IMR-90 (cell line): ENCODE data around the gene ANKS3. TPM values are rescaled to one million over a fixed set of nuclear protein-coding genes. Genes with fewer than 3 reads are reported as not detected.

Source experiments
- ATAC-seq: fragments of 200-7000 bp; cut with Tn5 transposase; 2 replicates; pipeline ENCODE4 v1.9.1; 2020; ENCODE audit warnings: low read depth, mild to moderate bottlenecking, moderate library complexity
- BruUV-seq: library from RNA; stranded (reverse); fragments of 400-500 nt; replicated peaks from 2 replicates; lab custom pipeline; 2021; lab: Mats Ljungman, UMichigan
- CTCF ChIA-PET: fragments of 300-600 bp; formaldehyde crosslinking; extraction: SDS; loops from one replicate; lab custom pipeline; 2021; ENCODE audit warnings: antibody characterized with exemption; lab: Yijun Ruan, JAX
- POLR2A ChIA-PET: fragments of 300-600 bp; sonication (Branson Sonifier 250); formaldehyde crosslinking; loops from one replicate; lab custom pipeline; 2022; ENCODE audit warnings: antibody characterized with exemption; ENCODE audit not compliant: unreplicated experiment; lab: Charles Lee
- DNase-seq: peaks from one replicate; pipeline ENCODE4 v3.0.0; 2013
- H2AFZ ChIP-seq: replicated peaks from 2 replicates; pipeline ENCODE3; 2013; ENCODE audit warnings: low read length, mild to moderate bottlenecking; ENCODE audit not compliant: poor library complexity
- H2AK5ac ChIP-seq: 2 replicates; pipeline ENCODE4 v1.6.1; 2013; ENCODE audit warnings: low read depth, low read length, inconsistent platforms
- H2AK9ac ChIP-seq: replicated peaks from 2 replicates; pipeline ENCODE3; 2013; ENCODE audit warnings: mild to moderate bottlenecking, low read depth, low read length, moderate library complexity; ENCODE audit not compliant: poor library complexity
- H2BK120ac ChIP-seq: 2 replicates; pipeline ENCODE4 v1.6.1; 2013; ENCODE audit warnings: low read depth, low read length, inconsistent platforms
- H2BK15ac ChIP-seq: 3 replicates; pipeline ENCODE4 v1.6.1; 2013; ENCODE audit warnings: low read depth, low read length, inconsistent platforms
- H2BK20ac ChIP-seq: 2 replicates; pipeline ENCODE4 v1.6.1; 2013; ENCODE audit warnings: low read depth, mild to moderate bottlenecking, inconsistent platforms, low read length, moderate library complexity
- H2BK5ac ChIP-seq: 2 replicates; pipeline ENCODE4 v1.6.1; 2013; ENCODE audit warnings: mild to moderate bottlenecking, low read depth, low read length, inconsistent platforms; ENCODE audit not compliant: poor library complexity, severe bottlenecking
- H3K14ac ChIP-seq: replicated peaks from 2 replicates; pipeline ENCODE4 v1.6.1; 2013; ENCODE audit warnings: low read depth, low read length, inconsistent platforms
- H3K18ac ChIP-seq: 2 replicates; pipeline ENCODE4 v1.6.1; 2013; ENCODE audit warnings: low read depth, low read length, control low read depth
- H3K23ac ChIP-seq: 2 replicates; pipeline ENCODE4 v1.6.1; 2013; ENCODE audit warnings: low read depth, low read length, inconsistent platforms
- H3K27ac ChIP-seq: 2 replicates; pipeline ENCODE4 v1.5.1; 2013; ENCODE audit warnings: mild to moderate bottlenecking, control low read depth, low read length; ENCODE audit not compliant: insufficient read depth
- H3K27me3 ChIP-seq: 2 replicates; pipeline ENCODE4 v1.6.1; 2013; ENCODE audit warnings: low read length; ENCODE audit not compliant: control insufficient read depth, insufficient read depth
- H3K36me3 ChIP-seq: 2 replicates; pipeline ENCODE4 v1.6.1; 2013; ENCODE audit warnings: low read length, mixed read lengths; ENCODE audit not compliant: control insufficient read depth, insufficient read depth
- H3K4ac ChIP-seq: 2 replicates; pipeline ENCODE4 v1.6.1; 2013; ENCODE audit warnings: low read depth, low read length, inconsistent platforms
- H3K4me1 ChIP-seq: 2 replicates; pipeline ENCODE4 v1.6.1; 2013; ENCODE audit warnings: low read length, mixed read lengths; ENCODE audit not compliant: control insufficient read depth, insufficient read depth
- H3K4me2 ChIP-seq: 2 replicates; pipeline ENCODE4 v1.6.1; 2013; ENCODE audit warnings: low read depth, mild to moderate bottlenecking, control low read depth, low read length, moderate library complexity
- H3K4me3 ChIP-seq: 2 replicates; pipeline ENCODE4 v1.5.1; 2013; ENCODE audit warnings: low read depth, mild to moderate bottlenecking, control low read depth, low read length, moderate library complexity; ENCODE audit not compliant: insufficient read depth
- H3K56ac ChIP-seq: 2 replicates; pipeline ENCODE4 v1.6.1; 2013; ENCODE audit warnings: low read length, inconsistent platforms; ENCODE audit not compliant: insufficient read depth; ENCODE audit errors: extremely low read depth
- H3K79me1 ChIP-seq, 2 experiments: 2 replicates each; pipeline ENCODE4 v1.6.1; 2013; ENCODE audit warnings: low read length in 2 of 2, inconsistent platforms in 1 of 2, low read depth in 1 of 2
- H3K9ac ChIP-seq: 2 replicates; pipeline ENCODE4 v1.6.1; 2013; ENCODE audit warnings: low read depth, low read length, control low read depth
- H3K9me1 ChIP-seq: 2 replicates; pipeline ENCODE4 v1.6.1; 2013; ENCODE audit warnings: low read length, inconsistent platforms; ENCODE audit not compliant: insufficient read depth
- H3K9me3 ChIP-seq: 2 replicates; pipeline ENCODE4 v1.6.1; 2013; ENCODE audit warnings: low read length; ENCODE audit not compliant: control insufficient read depth, insufficient read depth
- H4K20me1 ChIP-seq: 2 replicates; pipeline ENCODE4 v1.6.1; 2013; ENCODE audit warnings: low read length, inconsistent platforms; ENCODE audit not compliant: insufficient read depth
- H4K5ac ChIP-seq: 2 replicates; pipeline ENCODE4 v1.6.1; 2013; ENCODE audit warnings: mild to moderate bottlenecking, low read depth, low read length, control low read depth
- H4K8ac ChIP-seq, 2 experiments: 2 replicates each; pipeline ENCODE4 v1.6.1; 2013; ENCODE audit warnings: low read depth in 2 of 2, low read length in 2 of 2, control low read depth in 1 of 2, inconsistent platforms in 1 of 2
- H4K91ac ChIP-seq: 2 replicates; pipeline ENCODE4 v1.6.1; 2013; ENCODE audit warnings: low read depth, low read length, inconsistent platforms; ENCODE audit not compliant: insufficient read depth
- BHLHE40 ChIP-seq: fragments of 150-350 bp; IDR thresholded peaks from 2 replicates; pipeline ENCODE4 v1.6.1; 2016; ENCODE audit warnings: mild to moderate bottlenecking, low read depth, low read length
- CEBPB ChIP-seq: IDR thresholded peaks from 2 replicates; pipeline ENCODE4 v1.6.1; 2012; ENCODE audit warnings: low read depth, low read length, improper control_type of control experiment
- CHD1 ChIP-seq: IDR thresholded peaks from 2 replicates; pipeline ENCODE4 v1.6.1; 2012; ENCODE audit warnings: low read depth, low read length, improper control_type of control experiment
- FOS ChIP-seq: fragments of 150-350 bp; IDR thresholded peaks from 2 replicates; pipeline ENCODE4 v1.6.1; 2016; ENCODE audit warnings: low read depth, low read length
- MAFK ChIP-seq: IDR thresholded peaks from 2 replicates; pipeline ENCODE4 v1.6.1; 2012; ENCODE audit warnings: low read depth, low read length, improper control_type of control experiment
- MAZ ChIP-seq: IDR thresholded peaks from 2 replicates; pipeline ENCODE4 v1.6.1; 2012; ENCODE audit warnings: low read depth, mild to moderate bottlenecking, low read length, improper control_type of control experiment, moderate library complexity, borderline replicate concordance
- NFE2L2 ChIP-seq: fragments of 150-350 bp; IDR thresholded peaks from 2 replicates; pipeline ENCODE4 v1.6.1; 2016; ENCODE audit warnings: low read depth, mild to moderate bottlenecking, low read length
- POLR2A ChIP-seq: IDR thresholded peaks from 2 replicates; pipeline ENCODE4 v1.6.1; 2012; ENCODE audit warnings: mild to moderate bottlenecking, low read depth, low read length
- RAD21 ChIP-seq: IDR thresholded peaks from 2 replicates; pipeline ENCODE4 v1.6.1; 2012; ENCODE audit warnings: low read length, improper control_type of control experiment
- RCOR1 ChIP-seq: IDR thresholded peaks from 2 replicates; pipeline ENCODE4 v1.6.1; 2012; ENCODE audit warnings: mild to moderate bottlenecking, low read length, improper control_type of control experiment; ENCODE audit not compliant: insufficient replicate concordance
- RFX5 ChIP-seq: IDR thresholded peaks from 2 replicates; pipeline ENCODE4 v1.8.0; 2012; ENCODE audit warnings: low read depth, mild to moderate bottlenecking, low read length, moderate library complexity
- SMC3 ChIP-seq: fragments of 150-350 bp; IDR thresholded peaks from 2 replicates; pipeline ENCODE4 v1.6.1; 2016; ENCODE audit warnings: low read depth, mild to moderate bottlenecking, antibody characterized with exemption, low read length, moderate library complexity
- USF2 ChIP-seq: fragments of 150-350 bp; IDR thresholded peaks from 2 replicates; pipeline ENCODE4 v1.6.1; 2017; ENCODE audit warnings: mild to moderate bottlenecking, antibody characterized with exemption, low read length, low read depth
- WGBS, 2 experiments: methylation state at CpG; one replicate each; pipeline versions ENCODE4 v1.1.5 to v1.1.7; 2013; ENCODE audit warnings: missing lambda C conversion rate in 2 of 2; ENCODE audit not compliant: insufficient read length in 1 of 2; ENCODE audit errors: extremely low coverage in 2 of 2; 5-methylcytosine and 5-hydroxymethylcytosine counted together
- dilution Hi-C: fragments of 300-500 bp; cut with HindIII; formaldehyde crosslinking; loops from one replicate; pipeline ENCODE4 v1.14.3; 2018; ENCODE audit warnings: low sequenced_read_pairs; ENCODE audit not compliant: unreplicated experiment
- in situ Hi-C: fragments of 300-500 bp; cut with MboI; formaldehyde crosslinking; loops from 3 replicates; pipeline ENCODE4 v1.14.3; 2019; ENCODE audit warnings: low sequenced_read_pairs, inconsistent platforms, mixed read lengths
- intact Hi-C: fragments of 100-400 bp; cut with micrococcal nuclease; formaldehyde crosslinking; loops from 2 replicates; pipeline ENCODE4 v1.10.0; 2022
- polyA plus RNA-seq, 3 experiments: library from polyadenylated mRNA; depleted of rRNA; stranded (reverse); fragments of >200 nt; gene quantifications; 2 replicates each; pipeline ENCODE4 v1.2.3, GENCODE V29; 2012; ENCODE audit warnings: low replicate concordance in 1 of 3
- total RNA-seq: library from RNA; depleted of rRNA; stranded (reverse); fragments of >200 nt; gene quantifications from 2 replicates; pipeline ENCODE4 v1.2.3, GENCODE V29; 2012
- TF ChIP-seq, protein P1 (sequence below): fragments of 150-350 bp; IDR thresholded peaks from 2 replicates; pipeline ENCODE4 v1.6.1; 2016; ENCODE audit warnings: low read depth, mild to moderate bottlenecking, low read length, moderate library complexity, borderline replicate concordance
- TF ChIP-seq, protein P2 (sequence below): conservative IDR thresholded peaks from 2 replicates; pipeline ENCODE4 v1.5.1; 2012; ENCODE audit warnings: mild to moderate bottlenecking, low read depth, low read length, improper control_type of control experiment

Gene ANKS3
- total and polyA plus RNA-seq, 2 of the 4 experiments (the other 2 are of a cell fraction), result 24.4 to 25.0 TPM

DNA sequence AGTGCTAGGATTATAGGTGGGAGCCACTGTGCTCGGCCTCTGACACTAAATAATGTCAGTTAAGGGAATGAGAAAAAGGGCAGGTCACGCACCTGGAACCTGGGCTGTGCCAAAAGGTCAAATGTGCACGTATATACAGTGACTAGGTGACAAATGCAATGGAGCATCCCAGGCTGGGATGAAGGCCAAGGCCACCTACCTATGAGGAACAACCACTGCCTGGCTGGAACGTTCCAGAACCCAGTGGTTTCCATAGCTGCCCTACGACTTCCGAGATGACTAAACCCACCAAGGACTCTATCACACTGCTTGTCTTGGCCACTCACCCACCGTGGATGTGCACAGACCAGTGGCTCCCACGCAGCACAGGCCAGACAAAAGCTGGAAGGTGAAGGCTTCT is 16.8 kb upstream of the ANKS3 start:
- Histone ChIP-seq H4K20me1 (peaks cover 5% of the 10 kb centered on the region; the same call in 1 of the 2 replicates), H3K4me3 (no peak overlapping the region), H4K8ac (no peak overlapping the region), H3K27ac (no peak overlapping the region), H3K18ac (no peak overlapping the region), H3K23ac (no peak overlapping the region), H3K4ac (no peak overlapping the region), H3K9me1 (no peaks in the 10 kb centered on the region), H2BK20ac (no peak overlapping the region), H2BK15ac (no peak overlapping the region), H4K91ac (no peak overlapping the region), H3K27me3 (no peaks in the 10 kb centered on the region), H2BK120ac (no peak overlapping the region), H2AK9ac (no peak overlapping the region), H3K36me3 (peaks cover 44% of the 10 kb centered on the region), H2BK5ac (no peak overlapping the region), H2AK5ac (no peak overlapping the region), H3K56ac (no peak overlapping the region), H3K4me1 (no peaks in the 10 kb centered on the region), H3K9ac (no peak overlapping the region), H4K5ac (no peak overlapping the region), H2AFZ (no peak overlapping the region), H3K9me3 (peaks cover 4% of the 10 kb centered on the region), H3K79me1 (peaks cover 5 to 8% of the 10 kb centered on the region in 2 experiments; a peak in 3 of 4 replicates), H3K14ac (no peak overlapping the region), H3K4me2 (no peak overlapping the region)
- no peak for TF ChIP-seq RAD21
- no peak for TF ChIP-seq FOS
- TF ChIP-seq MAZ, result no peak
- TF ChIP-seq RCOR1, result no peak
- TF ChIP-seq BHLHE40, result no peak
- no peak for TF ChIP-seq USF2
- TF ChIP-seq, protein P1, sequence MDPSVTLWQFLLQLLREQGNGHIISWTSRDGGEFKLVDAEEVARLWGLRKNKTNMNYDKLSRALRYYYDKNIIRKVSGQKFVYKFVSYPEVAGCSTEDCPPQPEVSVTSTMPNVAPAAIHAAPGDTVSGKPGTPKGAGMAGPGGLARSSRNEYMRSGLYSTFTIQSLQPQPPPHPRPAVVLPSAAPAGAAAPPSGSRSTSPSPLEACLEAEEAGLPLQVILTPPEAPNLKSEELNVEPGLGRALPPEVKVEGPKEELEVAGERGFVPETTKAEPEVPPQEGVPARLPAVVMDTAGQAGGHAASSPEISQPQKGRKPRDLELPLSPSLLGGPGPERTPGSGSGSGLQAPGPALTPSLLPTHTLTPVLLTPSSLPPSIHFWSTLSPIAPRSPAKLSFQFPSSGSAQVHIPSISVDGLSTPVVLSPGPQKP, result no peak
- no peak for TF ChIP-seq CEBPB
- TF ChIP-seq NFE2L2, result no peak
- TF ChIP-seq, protein P2, sequence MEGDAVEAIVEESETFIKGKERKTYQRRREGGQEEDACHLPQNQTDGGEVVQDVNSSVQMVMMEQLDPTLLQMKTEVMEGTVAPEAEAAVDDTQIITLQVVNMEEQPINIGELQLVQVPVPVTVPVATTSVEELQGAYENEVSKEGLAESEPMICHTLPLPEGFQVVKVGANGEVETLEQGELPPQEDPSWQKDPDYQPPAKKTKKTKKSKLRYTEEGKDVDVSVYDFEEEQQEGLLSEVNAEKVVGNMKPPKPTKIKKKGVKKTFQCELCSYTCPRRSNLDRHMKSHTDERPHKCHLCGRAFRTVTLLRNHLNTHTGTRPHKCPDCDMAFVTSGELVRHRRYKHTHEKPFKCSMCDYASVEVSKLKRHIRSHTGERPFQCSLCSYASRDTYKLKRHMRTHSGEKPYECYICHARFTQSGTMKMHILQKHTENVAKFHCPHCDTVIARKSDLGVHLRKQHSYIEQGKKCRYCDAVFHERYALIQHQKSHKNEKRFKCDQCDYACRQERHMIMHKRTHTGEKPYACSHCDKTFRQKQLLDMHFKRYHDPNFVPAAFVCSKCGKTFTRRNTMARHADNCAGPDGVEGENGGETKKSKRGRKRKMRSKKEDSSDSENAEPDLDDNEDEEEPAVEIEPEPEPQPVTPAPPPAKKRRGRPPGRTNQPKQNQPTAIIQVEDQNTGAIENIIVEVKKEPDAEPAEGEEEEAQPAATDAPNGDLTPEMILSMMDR, result no peak
- no peak for TF ChIP-seq MAFK
- no peak for TF ChIP-seq SMC3
- no peak for TF ChIP-seq CHD1
- TF ChIP-seq RFX5, result no peak
- no peak for TF ChIP-seq POLR2A
- no peak for ATAC-seq
- dilution Hi-C loops (no loop called here), intact Hi-C loops (no loop called here), in situ Hi-C loops (no loop called here)
- POLR2A ChIA-PET, result no interaction called here
- 83% methylated on average over 1 of the region's 8 CpGs; no CpG with 5 or more reads in 1 of the 2 experiments for WGBS, 2 experiments
- no TSS peak for BruUV-seq
- no peak for DNase-seq
- CTCF ChIA-PET, result no interaction called here
